ENCODE results near the gene HGF.

- TF ChIP-seq, protein P1, sequence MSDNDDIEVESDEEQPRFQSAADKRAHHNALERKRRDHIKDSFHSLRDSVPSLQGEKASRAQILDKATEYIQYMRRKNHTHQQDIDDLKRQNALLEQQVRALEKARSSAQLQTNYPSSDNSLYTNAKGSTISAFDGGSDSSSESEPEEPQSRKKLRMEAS (IDR thresholded peaks at IDR 0.05; ENCODE audit: low read depth): no peak
- TF ChIP-seq RFX5 (IDR thresholded peaks at IDR 0.05; ENCODE audit: low read length): no peak
- TF ChIP-seq CTCF (IDR thresholded peaks at IDR 0.05): no peak
- no peak for TF ChIP-seq SIN3A (IDR thresholded peaks at IDR 0.05; ENCODE audit: borderline replicate concordance, low read depth, low read length)
- no peak for TF ChIP-seq TCF12 (IDR thresholded peaks at IDR 0.05)
- no peak for TF ChIP-seq YY1 (IDR thresholded peaks at IDR 0.05; ENCODE audit: low read depth)
- TF ChIP-seq, protein P2, sequence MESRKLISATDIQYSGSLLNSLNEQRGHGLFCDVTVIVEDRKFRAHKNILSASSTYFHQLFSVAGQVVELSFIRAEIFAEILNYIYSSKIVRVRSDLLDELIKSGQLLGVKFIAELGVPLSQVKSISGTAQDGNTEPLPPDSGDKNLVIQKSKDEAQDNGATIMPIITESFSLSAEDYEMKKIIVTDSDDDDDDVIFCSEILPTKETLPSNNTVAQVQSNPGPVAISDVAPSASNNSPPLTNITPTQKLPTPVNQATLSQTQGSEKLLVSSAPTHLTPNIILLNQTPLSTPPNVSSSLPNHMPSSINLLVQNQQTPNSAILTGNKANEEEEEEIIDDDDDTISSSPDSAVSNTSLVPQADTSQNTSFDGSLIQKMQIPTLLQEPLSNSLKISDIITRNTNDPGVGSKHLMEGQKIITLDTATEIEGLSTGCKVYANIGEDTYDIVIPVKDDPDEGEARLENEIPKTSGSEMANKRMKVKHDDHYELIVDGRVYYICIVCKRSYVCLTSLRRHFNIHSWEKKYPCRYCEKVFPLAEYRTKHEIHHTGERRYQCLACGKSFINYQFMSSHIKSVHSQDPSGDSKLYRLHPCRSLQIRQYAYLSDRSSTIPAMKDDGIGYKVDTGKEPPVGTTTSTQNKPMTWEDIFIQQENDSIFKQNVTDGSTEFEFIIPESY (IDR thresholded peaks at IDR 0.05; ENCODE audit: borderline replicate concordance, low read depth): no peak
- TF ChIP-seq, protein P3, sequence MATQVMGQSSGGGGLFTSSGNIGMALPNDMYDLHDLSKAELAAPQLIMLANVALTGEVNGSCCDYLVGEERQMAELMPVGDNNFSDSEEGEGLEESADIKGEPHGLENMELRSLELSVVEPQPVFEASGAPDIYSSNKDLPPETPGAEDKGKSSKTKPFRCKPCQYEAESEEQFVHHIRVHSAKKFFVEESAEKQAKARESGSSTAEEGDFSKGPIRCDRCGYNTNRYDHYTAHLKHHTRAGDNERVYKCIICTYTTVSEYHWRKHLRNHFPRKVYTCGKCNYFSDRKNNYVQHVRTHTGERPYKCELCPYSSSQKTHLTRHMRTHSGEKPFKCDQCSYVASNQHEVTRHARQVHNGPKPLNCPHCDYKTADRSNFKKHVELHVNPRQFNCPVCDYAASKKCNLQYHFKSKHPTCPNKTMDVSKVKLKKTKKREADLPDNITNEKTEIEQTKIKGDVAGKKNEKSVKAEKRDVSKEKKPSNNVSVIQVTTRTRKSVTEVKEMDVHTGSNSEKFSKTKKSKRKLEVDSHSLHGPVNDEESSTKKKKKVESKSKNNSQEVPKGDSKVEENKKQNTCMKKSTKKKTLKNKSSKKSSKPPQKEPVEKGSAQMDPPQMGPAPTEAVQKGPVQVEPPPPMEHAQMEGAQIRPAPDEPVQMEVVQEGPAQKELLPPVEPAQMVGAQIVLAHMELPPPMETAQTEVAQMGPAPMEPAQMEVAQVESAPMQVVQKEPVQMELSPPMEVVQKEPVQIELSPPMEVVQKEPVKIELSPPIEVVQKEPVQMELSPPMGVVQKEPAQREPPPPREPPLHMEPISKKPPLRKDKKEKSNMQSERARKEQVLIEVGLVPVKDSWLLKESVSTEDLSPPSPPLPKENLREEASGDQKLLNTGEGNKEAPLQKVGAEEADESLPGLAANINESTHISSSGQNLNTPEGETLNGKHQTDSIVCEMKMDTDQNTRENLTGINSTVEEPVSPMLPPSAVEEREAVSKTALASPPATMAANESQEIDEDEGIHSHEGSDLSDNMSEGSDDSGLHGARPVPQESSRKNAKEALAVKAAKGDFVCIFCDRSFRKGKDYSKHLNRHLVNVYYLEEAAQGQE (IDR thresholded peaks at IDR 0.05; ENCODE audit: low read depth, low read length): no peak
- TF ChIP-seq EZH2phosphoT487 (IDR thresholded peaks at IDR 0.05; ENCODE audit: borderline replicate concordance, low read depth): no peak
- no peak for TF ChIP-seq EP300 (IDR thresholded peaks at IDR 0.05; ENCODE audit: borderline replicate concordance in 1 of 2, low read depth in 1 of 2, low read length in 1 of 2)
- TF ChIP-seq, protein P4, sequence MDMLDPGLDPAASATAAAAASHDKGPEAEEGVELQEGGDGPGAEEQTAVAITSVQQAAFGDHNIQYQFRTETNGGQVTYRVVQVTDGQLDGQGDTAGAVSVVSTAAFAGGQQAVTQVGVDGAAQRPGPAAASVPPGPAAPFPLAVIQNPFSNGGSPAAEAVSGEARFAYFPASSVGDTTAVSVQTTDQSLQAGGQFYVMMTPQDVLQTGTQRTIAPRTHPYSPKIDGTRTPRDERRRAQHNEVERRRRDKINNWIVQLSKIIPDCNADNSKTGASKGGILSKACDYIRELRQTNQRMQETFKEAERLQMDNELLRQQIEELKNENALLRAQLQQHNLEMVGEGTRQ (IDR thresholded peaks at IDR 0.05; ENCODE audit: borderline replicate concordance, low read depth, low read length): no peak
Observed at GRCh38 chr7:81745637-81746036, 24.2 kb downstream of the HGF start.

All from SK-N-SH (cell line).